GM06990 (cell line): ENCODE measurements around the gene HAGHL.
"Not testable (repeated sequence)": the region's sequence is repeated elsewhere in the genome, so short reads cannot be mapped to it uniquely, and the experiment has no call there.

Source experiments
- DNase-seq: peaks from one replicate; pipeline ENCODE4 v3.0.0-alpha.2; 2011; ENCODE audit not compliant: insufficient read length; ENCODE audit errors: extremely low read depth
- H3K27me3 ChIP-seq: replicated peaks from 2 replicates; pipeline ENCODE4 v1.6.0; 2011; ENCODE audit warnings: low read length; ENCODE audit not compliant: control insufficient read depth, insufficient read depth
- H3K36me3 ChIP-seq: 2 replicates; pipeline ENCODE4 v1.5.1; 2011; ENCODE audit warnings: low read length; ENCODE audit not compliant: control insufficient read depth, insufficient read depth
- H3K4me3 ChIP-seq: replicated peaks from 2 replicates; pipeline ENCODE4 v1.5.1; 2011; ENCODE audit warnings: low read depth, mild to moderate bottlenecking, control low read depth, low read length
- TF ChIP-seq, protein P1 (sequence below): IDR thresholded peaks from 2 replicates; pipeline ENCODE4 v1.5.1; 2011; ENCODE audit warnings: low read length, control low read depth, mild to moderate bottlenecking, inconsistent platforms; ENCODE audit not compliant: insufficient read depth, poor library complexity, severe bottlenecking

HAGHL gene

GRCh38 chr16:710500-711075 is 16.3 kb upstream of the HAGHL start:
- Histone ChIP-seq H3K4me3 (no peak overlapping the region), H3K36me3 (no peaks in the 10 kb centered on the region), H3K27me3 (peaks cover 2% of the 10 kb centered on the region)
- TF ChIP-seq, protein P1, sequence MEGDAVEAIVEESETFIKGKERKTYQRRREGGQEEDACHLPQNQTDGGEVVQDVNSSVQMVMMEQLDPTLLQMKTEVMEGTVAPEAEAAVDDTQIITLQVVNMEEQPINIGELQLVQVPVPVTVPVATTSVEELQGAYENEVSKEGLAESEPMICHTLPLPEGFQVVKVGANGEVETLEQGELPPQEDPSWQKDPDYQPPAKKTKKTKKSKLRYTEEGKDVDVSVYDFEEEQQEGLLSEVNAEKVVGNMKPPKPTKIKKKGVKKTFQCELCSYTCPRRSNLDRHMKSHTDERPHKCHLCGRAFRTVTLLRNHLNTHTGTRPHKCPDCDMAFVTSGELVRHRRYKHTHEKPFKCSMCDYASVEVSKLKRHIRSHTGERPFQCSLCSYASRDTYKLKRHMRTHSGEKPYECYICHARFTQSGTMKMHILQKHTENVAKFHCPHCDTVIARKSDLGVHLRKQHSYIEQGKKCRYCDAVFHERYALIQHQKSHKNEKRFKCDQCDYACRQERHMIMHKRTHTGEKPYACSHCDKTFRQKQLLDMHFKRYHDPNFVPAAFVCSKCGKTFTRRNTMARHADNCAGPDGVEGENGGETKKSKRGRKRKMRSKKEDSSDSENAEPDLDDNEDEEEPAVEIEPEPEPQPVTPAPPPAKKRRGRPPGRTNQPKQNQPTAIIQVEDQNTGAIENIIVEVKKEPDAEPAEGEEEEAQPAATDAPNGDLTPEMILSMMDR, result no peak
- DNase-seq, result no peak

DNA sequence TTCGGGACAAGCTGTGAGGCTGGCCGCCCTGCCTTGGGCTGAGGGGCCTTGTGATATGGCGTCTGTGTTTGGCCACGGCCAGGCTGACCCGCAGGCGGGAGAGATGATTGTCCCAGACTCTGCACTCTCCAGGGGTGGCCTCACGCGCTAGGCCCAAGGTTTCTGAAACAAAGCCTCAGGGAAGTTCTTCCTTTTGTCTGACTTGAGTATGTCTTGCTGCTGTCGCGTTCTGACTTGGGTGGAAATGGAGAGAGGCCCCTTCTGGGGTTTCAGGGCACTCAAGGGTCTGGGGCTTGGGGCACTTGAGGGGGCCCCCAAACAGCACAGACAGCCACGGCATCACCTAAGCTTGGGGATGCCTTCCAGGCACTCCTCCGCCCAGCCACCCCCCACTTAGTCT is 15.8 kb upstream of the HAGHL start:
- Histone ChIP-seq H3K4me3 (no peak overlapping the region), H3K36me3 (no peaks in the 10 kb centered on the region), H3K27me3 (peaks cover 2% of the 10 kb centered on the region)
- TF ChIP-seq, protein P1, result no peak
- no peak for DNase-seq

DNA sequence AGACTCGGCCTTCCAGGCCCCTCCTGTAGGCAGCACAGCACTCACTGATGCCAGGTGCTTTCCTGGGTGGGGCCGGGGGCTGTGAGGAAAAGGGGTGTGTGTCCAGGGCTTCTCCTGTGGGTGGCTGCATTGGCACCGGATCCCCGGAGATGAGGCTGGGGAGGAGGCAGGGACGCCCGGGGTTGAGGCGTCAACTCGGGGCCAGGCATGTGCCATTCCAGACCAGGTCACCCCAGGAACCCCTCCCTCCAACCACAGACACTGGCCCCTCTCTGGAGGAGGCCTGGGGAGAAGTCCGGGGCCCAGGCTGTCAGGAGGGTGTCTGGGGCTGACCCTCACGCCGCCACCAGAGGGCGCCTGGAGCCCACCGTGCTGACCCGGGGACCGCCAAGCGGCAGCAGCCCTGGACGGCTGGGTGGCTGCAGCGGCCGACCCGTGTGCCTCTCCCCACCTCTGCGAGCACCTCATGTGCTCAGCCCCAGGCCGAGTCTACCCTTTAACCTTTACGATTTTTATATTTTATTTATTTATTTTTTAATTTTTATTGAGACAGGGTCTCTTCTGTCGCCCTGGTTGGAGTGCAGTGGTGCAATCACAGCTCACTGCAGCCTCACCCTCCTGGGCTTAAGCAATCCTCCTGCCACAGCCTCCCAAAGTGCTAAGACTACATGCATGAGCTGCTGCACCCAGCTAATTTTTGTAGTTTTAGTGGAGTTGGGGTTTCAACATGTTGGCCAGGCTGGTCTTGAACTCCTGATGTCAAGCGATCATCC is 15.2 kb upstream of the HAGHL start:
- peak; percentile 77 for DNase-seq
- Histone ChIP-seq H3K27me3 (peaks cover 2% of the 10 kb centered on the region), H3K36me3 (no peaks in the 10 kb centered on the region), H3K4me3 (no peak overlapping the region)
- TF ChIP-seq, protein P1, result peak; percentile 93

GRCh38 chr16:712740-713250 is 14.1 kb upstream of the HAGHL start:
- not testable (repeated sequence) for H3K27me3 ChIP-seq, H3K36me3 ChIP-seq, H3K4me3 ChIP-seq, DNase-seq

DNA sequence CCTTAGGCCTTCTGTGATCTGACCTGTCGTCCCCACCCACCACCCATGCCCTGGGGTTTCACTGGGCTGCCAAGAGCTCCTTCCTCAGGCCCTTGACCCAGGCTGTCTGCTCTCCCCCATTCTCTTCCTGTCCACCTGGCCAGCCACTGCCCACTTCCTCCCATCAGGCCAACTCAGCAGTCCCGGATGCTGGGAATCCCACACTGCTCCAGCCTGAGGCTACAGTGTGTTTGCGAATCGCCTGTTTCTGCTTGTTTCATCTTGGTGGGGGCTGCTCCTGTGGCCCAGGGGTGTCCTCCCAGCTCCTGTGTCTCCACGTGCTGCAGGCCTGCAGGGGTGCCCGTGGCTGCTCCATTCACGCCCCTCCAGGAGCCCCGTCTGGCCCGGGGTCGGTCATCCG is 12.8 kb upstream of the HAGHL start:
- TF ChIP-seq, protein P1, result no peak
- Histone ChIP-seq H3K4me3 (no peak overlapping the region), H3K27me3 (peaks cover 2% of the 10 kb centered on the region; the same call in 1 of the 2 replicates), H3K36me3 (no peaks in the 10 kb centered on the region)
- no peak for DNase-seq
